IPS-NIHi11 (cell line): ENCODE results near the gene EPN3.

Experiments used
- DNase-seq: peaks from one replicate; pipeline ENCODE4 v3.0.0; 2012; ENCODE audit warnings: mixed read lengths, low spot score

The EPN3 gene

GRCh38 chr17:50570032-50570431 is 37.5 kb downstream of the EPN3 start:
- DNase-seq: no peak

DNA sequence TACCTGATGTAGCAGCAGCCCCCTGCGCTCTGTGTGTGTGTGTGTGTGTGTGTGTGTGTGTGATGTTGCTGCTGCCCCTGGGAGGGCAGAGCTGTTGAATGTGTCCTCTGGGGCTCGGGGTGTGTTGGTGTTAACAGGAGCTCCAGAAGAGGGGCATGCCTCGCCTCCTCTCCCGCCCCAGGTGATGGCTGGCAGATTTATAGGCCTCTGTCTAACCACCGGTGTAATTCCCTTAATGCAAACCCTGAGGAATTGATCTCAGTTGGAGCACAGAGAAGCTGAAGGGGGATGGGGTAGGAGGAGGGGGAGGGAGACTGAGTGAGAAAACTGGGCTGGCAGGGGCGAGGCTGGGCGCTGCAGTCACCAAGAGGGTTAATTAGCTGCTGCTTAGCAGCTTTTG is 38.0 kb downstream of the EPN3 start:
- DNase-seq: no peak

DNA sequence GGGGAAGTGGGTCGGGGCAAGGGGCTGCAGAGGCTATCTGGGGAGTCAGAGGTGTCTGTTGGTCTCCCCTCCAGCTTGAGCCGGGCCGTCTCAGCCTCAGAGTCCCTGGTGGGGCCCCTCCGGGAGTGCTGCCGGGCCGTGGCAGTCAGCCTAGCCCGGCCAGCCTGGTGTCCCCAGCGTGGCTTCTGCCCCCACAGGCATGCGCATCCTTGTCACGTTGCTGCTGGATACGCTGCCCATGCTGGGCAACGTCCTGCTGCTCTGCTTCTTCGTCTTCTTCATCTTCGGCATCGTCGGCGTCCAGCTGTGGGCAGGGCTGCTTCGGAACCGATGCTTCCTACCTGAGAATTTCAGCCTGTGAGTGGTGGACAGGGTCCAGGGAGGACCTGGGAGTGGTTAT is 39.1 kb downstream of the EPN3 start:
- no peak for DNase-seq

GRCh38 chr17:50572541-50572940 is 40.0 kb downstream of the EPN3 start:
- no peak for DNase-seq

DNA sequence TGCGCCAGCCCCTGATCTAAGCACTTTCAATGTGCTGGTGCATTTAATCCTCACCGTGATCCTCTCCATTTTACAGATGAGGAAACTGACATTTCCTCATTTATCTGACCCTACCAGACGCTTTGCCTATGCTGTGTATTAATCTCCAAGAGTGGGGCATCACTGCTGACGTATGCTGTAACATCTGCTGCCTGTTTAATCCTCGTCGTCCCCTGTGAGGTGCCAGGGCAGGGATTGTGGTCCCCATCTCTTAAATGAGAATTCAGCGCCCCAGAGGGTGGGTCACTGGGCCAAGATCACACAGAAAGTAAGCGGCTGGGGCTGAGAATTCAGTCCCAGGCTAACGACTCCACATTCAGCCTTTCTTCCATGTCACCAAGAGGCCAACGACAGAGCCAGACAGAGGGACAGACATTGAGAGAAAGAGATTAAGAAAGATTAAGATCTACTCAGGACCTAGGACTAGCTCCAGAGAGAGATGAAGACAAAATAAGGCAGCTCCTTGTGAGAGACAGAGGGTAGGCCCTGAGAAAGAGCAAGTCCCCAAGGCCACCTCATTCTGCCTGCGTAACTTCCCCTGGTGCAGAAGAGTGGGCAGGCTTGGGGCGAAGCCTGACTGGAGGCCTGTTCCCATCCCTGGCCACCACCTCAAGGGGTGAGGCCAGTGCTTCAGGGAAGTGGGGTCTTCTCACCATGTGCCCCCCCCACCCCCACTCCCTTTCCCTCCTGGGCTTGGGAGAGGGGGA is 41.5 kb downstream of the EPN3 start:
- no peak for DNase-seq

GRCh38 chr17:50575581-50576210 is 43.2 kb downstream of the EPN3 start:
- DNase-seq: peak; percentile 53

GRCh38 chr17:50576864-50577263 is 44.3 kb downstream of the EPN3 start:
- DNase-seq: no peak

- DNase-seq: no peak
Measured at GRCh38 chr17:50577451-50577954, 45.0 kb downstream of the EPN3 start.

- no peak for DNase-seq
Measured at GRCh38 chr17:50578173-50578572, 45.6 kb downstream of the EPN3 start.

GRCh38 chr17:50579399-50579798 is 46.9 kb downstream of the EPN3 start:
- DNase-seq: no peak

DNA sequence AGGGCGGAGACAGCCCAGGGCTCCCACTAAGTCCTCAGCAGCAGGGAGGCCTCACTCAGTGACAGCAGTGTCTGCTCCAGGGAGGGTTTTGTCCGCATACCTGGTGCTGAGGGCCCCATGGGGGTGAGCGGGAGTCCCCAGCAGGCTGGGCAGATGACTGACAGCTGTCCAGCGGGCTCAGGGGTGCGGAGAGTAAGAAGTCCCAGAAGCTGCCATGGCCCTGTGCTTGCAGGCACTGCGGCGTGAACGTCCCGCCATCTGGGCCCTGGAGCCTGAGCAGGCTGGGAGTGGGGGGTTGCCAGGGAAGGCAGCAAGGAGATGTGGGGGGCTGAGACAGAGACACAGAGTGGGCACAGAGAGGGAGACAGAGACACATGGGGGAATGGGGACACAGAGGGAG is 48.1 kb downstream of the EPN3 start:
- DNase-seq: no peak

DNA sequence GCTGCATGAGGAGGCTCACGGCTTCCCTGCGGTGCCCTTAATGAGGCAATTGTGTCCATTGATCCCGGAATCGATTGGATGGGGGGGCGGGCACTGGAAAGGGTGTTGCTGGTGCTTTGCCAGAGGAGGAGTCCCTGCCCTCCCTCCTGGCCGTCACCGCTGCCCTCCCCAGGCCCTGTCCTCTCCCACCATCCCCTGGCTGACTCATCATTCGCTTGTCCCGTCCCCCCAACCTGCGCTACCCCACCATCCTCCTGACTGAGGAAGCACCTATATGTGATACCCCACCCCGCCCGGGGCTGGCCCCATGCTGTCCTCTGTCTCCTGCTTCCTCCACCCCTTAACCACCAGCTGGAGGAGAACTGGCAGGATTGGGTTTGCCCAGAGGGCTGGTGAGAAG is 48.8 kb downstream of the EPN3 start:
- DNase-seq: no peak

GRCh38 chr17:50582741-50583140 is 50.2 kb downstream of the EPN3 start:
- no peak for DNase-seq

- peak; percentile 63 for DNase-seq
Measured at GRCh38 chr17:50583641-50584040, 51.1 kb downstream of the EPN3 start.

- DNase-seq: no peak
Measured at GRCh38 chr17:50584116-50584515, 51.6 kb downstream of the EPN3 start.

- DNase-seq: no peak
Measured at GRCh38 chr17:50584749-50585148, 52.2 kb downstream of the EPN3 start.

GRCh38 chr17:50585346-50585745 is 52.8 kb downstream of the EPN3 start:
- no peak for DNase-seq

DNA sequence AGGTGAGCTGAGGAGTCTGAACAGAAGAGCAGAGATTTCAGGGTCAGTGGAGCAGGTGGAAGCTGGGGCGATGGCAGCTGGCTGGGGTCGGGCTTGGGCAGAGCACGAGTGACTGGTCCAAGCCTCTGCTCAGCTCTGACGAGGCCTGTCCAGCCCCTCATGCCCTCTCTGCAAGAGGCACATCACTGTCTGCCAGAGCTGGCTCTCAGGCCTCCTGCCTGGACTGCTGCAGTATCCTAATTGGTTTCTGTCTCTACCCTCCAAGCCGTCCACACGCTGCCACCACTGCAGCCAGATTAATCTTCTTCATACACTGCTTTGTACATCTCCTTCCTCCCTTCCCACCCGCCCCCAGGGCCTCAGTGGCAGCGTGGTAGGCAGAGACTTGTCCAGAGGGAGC is 53.4 kb downstream of the EPN3 start:
- no peak for DNase-seq

- no peak for DNase-seq
Measured at GRCh38 chr17:50586421-50587247, 54.1 kb downstream of the EPN3 start.

GRCh38 chr17:50587571-50587970 is 55.0 kb downstream of the EPN3 start:
- DNase-seq: no peak

- DNase-seq: no peak
Measured at GRCh38 chr17:50588391-50589049, 56.0 kb downstream of the EPN3 start.

DNA sequence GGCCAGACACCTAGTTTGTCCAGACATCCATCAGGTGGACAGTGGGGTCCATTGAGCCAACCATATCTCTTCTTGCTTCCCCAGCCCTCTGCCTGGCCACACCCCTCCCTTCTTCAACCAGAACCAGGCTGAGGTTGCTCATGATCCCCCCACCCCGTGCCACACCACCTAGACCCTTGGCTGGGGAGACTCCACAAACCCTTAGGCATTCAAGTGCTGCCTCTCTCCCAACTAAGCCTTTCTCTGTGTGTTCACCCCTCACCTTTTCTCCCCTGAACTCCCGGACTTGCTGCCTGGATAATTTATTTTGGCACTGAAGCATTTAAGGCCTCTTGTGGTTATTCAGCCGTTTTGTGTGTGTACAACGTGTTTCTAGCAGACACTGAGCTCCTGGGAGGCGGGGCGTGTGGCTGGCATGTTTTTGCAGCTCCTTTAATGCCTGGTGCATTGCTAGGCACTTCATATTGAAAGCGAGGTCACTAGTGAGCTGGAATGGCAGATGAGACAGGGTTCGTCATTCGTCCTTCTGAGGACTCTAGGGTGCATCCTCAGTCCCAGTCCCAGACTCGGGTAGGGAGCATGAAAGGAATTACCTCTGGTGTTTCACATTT is 56.7 kb downstream of the EPN3 start:
- DNase-seq: no peak
